ENCODE results near the gene B4GALT5. TPM values are rescaled to one million over a fixed set of nuclear protein-coding genes. Genes with fewer than 3 reads are reported as not detected.
"Not testable (repeated sequence)": the region's sequence is repeated elsewhere in the genome, so short reads cannot be mapped to it uniquely, and the experiment has no call there.

B4GALT5 gene
- total RNA-seq, 2 experiments from 2014 or later, result 9.8 to 18.8 TPM

GRCh38 chr20:49616154-49617007 is 97.3 kb downstream of the B4GALT5 start:
- no TSS peak for BruUV-seq (replicated peaks)
- no peak overlapping the region for H3K27ac ChIP-seq (ENCODE audit: low read depth, low read length, poor library complexity, severe bottlenecking)
- H3K9me2 ChIP-seq (ENCODE audit: insufficient read depth, low read length), result no peaks in the 10 kb centered on the region
- ChIA-PET CTCF (ENCODE audit: unreplicated experiment) (no interaction called here), POLR2A (interaction anchor here (0.5 to 1.0 kb wide), 7 partner anchors 10 to 1371 kb away, joined by 3 to 7 read pairs (median 3); partner anchors contain the start of gene B4GALT5)
- H2AFZ ChIP-seq (ENCODE audit: low read length), result no peak overlapping the region
- DNase-seq (ENCODE audit: low spot score), result no peak
- H4K20me1 ChIP-seq (ENCODE audit: insufficient read depth, low read length), result no peaks in the 10 kb centered on the region
- no peaks in the 10 kb centered on the region for H3K36me3 ChIP-seq (ENCODE audit: insufficient read depth, low read length)
- no peak overlapping the region for H3K4me3 ChIP-seq (ENCODE audit: low read depth, low read length, poor library complexity, severe bottlenecking)
- peaks cover 38% of the 10 kb centered on the region for H3K4me1 ChIP-seq (ENCODE audit: insufficient read depth, low read length, poor library complexity, severe bottlenecking)
- no peak overlapping the region for H3K4me2 ChIP-seq (ENCODE audit: low read length)
- TF ChIP-seq CTCF (conservative IDR thresholded peaks at IDR 0.05; ENCODE audit: low read length), result no peak
- no peak for TF ChIP-seq EZH2phosphoT487 (IDR thresholded peaks at IDR 0.05; ENCODE audit: borderline replicate concordance, low read depth, low read length)
- intact Hi-C loops (cut with micrococcal nuclease; ENCODE audit: unreplicated experiment), result no loop called here
- H3K79me2 ChIP-seq (ENCODE audit: insufficient read depth, low read depth, low read length), result peaks cover under 1% of the 10 kb centered on the region; the same call in 1 of the 2 replicates
- no peaks in the 10 kb centered on the region for H3K9me3 ChIP-seq (ENCODE audit: low read length)

GRCh38 chr20:49615401-49616153 is 98.1 kb downstream of the B4GALT5 start:
- no peaks in the 10 kb centered on the region for H3K9me3 ChIP-seq (ENCODE audit: low read length)
- H2AFZ ChIP-seq (ENCODE audit: low read length), result no peak overlapping the region
- no peak overlapping the region for H3K27ac ChIP-seq (ENCODE audit: low read depth, low read length, poor library complexity, severe bottlenecking)
- CTCF ChIA-PET (ENCODE audit: unreplicated experiment), result no interaction called here
- DNase-seq (ENCODE audit: low spot score), result no peak
- no peaks in the 10 kb centered on the region for H3K79me2 ChIP-seq (ENCODE audit: insufficient read depth, low read depth, low read length)
- H3K9me2 ChIP-seq (ENCODE audit: insufficient read depth, low read length), result no peaks in the 10 kb centered on the region
- no peak overlapping the region for H3K4me3 ChIP-seq (ENCODE audit: low read depth, low read length, poor library complexity, severe bottlenecking)
- BruUV-seq (replicated peaks), result no TSS peak
- no peaks in the 10 kb centered on the region for H4K20me1 ChIP-seq (ENCODE audit: insufficient read depth, low read length)
- no peaks in the 10 kb centered on the region for H3K36me3 ChIP-seq (ENCODE audit: insufficient read depth, low read length)
- H3K4me1 ChIP-seq (ENCODE audit: insufficient read depth, low read length, poor library complexity, severe bottlenecking), result peaks cover 36% of the 10 kb centered on the region
- H3K4me2 ChIP-seq (ENCODE audit: low read length), result no peak overlapping the region
- TF ChIP-seq CTCF (conservative IDR thresholded peaks at IDR 0.05; ENCODE audit: low read length) (no peak), EZH2phosphoT487 (IDR thresholded peaks at IDR 0.05; ENCODE audit: borderline replicate concordance, low read depth, low read length) (no peak)
- POLR2A ChIA-PET, result interaction anchor here (0.5 to 0.7 kb wide), 5 partner anchors 37 to 1372 kb away, joined by 3 to 5 read pairs (median 3); partner anchors contain the start of gene B4GALT5
- intact Hi-C loops (cut with micrococcal nuclease; ENCODE audit: unreplicated experiment), result no loop called here

- CTCF ChIA-PET (ENCODE audit: unreplicated experiment), result interaction anchor here (1.0 kb wide), 1 partner anchor 231 kb away, joined by 4 read pairs; no protein-coding TSS in a partner anchor
- H3K4me2 ChIP-seq (ENCODE audit: low read length); POLR2A ChIA-PET; H3K9me2 ChIP-seq (ENCODE audit: insufficient read depth, low read length); H2AFZ ChIP-seq (ENCODE audit: low read length); BruUV-seq (replicated peaks); intact Hi-C loops (cut with micrococcal nuclease; ENCODE audit: unreplicated experiment); H3K27ac ChIP-seq (ENCODE audit: low read depth, low read length, poor library complexity, severe bottlenecking); H3K4me3 ChIP-seq (ENCODE audit: low read depth, low read length, poor library complexity, severe bottlenecking); H4K20me1 ChIP-seq (ENCODE audit: insufficient read depth, low read length); H3K9me3 ChIP-seq (ENCODE audit: low read length); H3K36me3 ChIP-seq (ENCODE audit: insufficient read depth, low read length); H3K79me2 ChIP-seq (ENCODE audit: insufficient read depth, low read depth, low read length); DNase-seq (ENCODE audit: low spot score): not testable (repeated sequence)
- peaks cover 32% of the 10 kb centered on the region for H3K4me1 ChIP-seq (ENCODE audit: insufficient read depth, low read length, poor library complexity, severe bottlenecking)
Observed at GRCh38 chr20:49615051-49615400, 98.7 kb downstream of the B4GALT5 start.
